Breast epithelium (tissue), 4 donors: ENCODE data around the gene BRINP3. TPM values are rescaled to one million over a fixed set of nuclear protein-coding genes. Genes with fewer than 3 reads are reported as not detected.

Experiments used
- DNase-seq, 2 donors: peaks; one replicate each; pipeline ENCODE4 v3.0.0-alpha.2; 2019; ENCODE audit warnings: low spot score in 2 of 2
- H3K27ac ChIP-seq, 2 donors: fragments of 200-600 bp; sonication (generic) in 1 of 2; one replicate each; pipeline ENCODE4 v1.5.1; 2016 to 2019; ENCODE audit warnings: mild to moderate bottlenecking in 1 of 2
- H3K27me3 ChIP-seq, 2 donors: fragments of 200-600 bp; sonication (generic) in 1 of 2; one replicate each; pipeline versions ENCODE4 v1.5.1 to v1.6.0; 2017 to 2019; ENCODE audit warnings: control low read depth in 1 of 2, mild to moderate bottlenecking in 1 of 2
- H3K36me3 ChIP-seq: fragments of 200-600 bp; one replicate; pipeline ENCODE4 v1.5.1; 2019
- H3K4me1 ChIP-seq, 2 donors: fragments of 200-600 bp; sonication (generic); one replicate each; pipeline ENCODE4 v1.5.1; 2016 to 2019; ENCODE audit warnings: control low read depth in 1 of 2
- H3K4me3 ChIP-seq, 3 donors: fragments of 200-600 bp; sonication (generic); 1 replicate in 2 of 3; 2 replicates in 1 of 3; pipeline ENCODE4 v1.5.1; 2016 to 2019; ENCODE audit warnings: mild to moderate bottlenecking in 3 of 3, moderate library complexity in 2 of 3
- H3K9me3 ChIP-seq, 2 donors: fragments of 200-600 bp; sonication (generic) in 1 of 2; one replicate each; pipeline ENCODE4 v1.5.1; 2016 to 2019; ENCODE audit warnings: control low read depth in 1 of 2
- CTCF ChIP-seq, 3 donors: fragments of 450-650 bp; IDR thresholded peaks; one replicate each; pipeline ENCODE4 v1.5.1; 2016 to 2017; ENCODE audit warnings: antibody characterized with exemption in 3 of 3, mild to moderate bottlenecking in 3 of 3, moderate library complexity in 3 of 3
- POLR2A ChIP-seq: fragments of 450-650 bp; IDR thresholded peaks from one replicate; pipeline ENCODE4 v1.6.1; 2016; ENCODE audit warnings: antibody characterized with exemption, mild to moderate bottlenecking, moderate library complexity
- POLR2AphosphoS5 ChIP-seq, 3 donors: sonication (generic); formaldehyde crosslinking; IDR thresholded peaks; one replicate each; pipeline ENCODE4 v1.6.1; 2017; ENCODE audit warnings: antibody characterized with exemption in 3 of 3
- intact Hi-C: fragments of 100-400 bp; cut with DNase I; formaldehyde crosslinking; loops from one replicate; pipeline ENCODE4 v1.15.1; 2023; ENCODE audit warnings: low total_unique reads
- total RNA-seq, 3 donors: library from RNA; depleted of rRNA; stranded (reverse); fragments of >200 nt; gene quantifications; one replicate each; pipeline ENCODE4 v1.1.0, GENCODE V29; 2016

BRINP3 gene
- total RNA-seq, 3 donors from 2014 or later: 0.29 to 3.6 TPM; not detected in 1

GRCh38 chr1:190250368-190250767 lies 227.3 kb downstream of the BRINP3 start:
- no peak for DNase-seq
- intact Hi-C loops: no loop called here
- Histone ChIP-seq H3K9me3 (no peaks in the 10 kb centered on the region), H3K4me1 (no peaks in the 10 kb centered on the region), H3K4me3 (no peak overlapping the region), H3K27me3 (no peaks in the 10 kb centered on the region), H3K27ac (no peak overlapping the region), H3K36me3 (no peaks in the 10 kb centered on the region)
- TF ChIP-seq POLR2AphosphoS5 (IDR thresholded peaks at IDR 0.05): no peak
- no peak for TF ChIP-seq POLR2A
- no peak for TF ChIP-seq CTCF (IDR thresholded peaks at IDR 0.05)

GRCh38 chr1:190244406-190244805 lies 233.3 kb downstream of the BRINP3 start:
- Histone ChIP-seq H3K27ac (no peak overlapping the region), H3K4me1 (no peaks in the 10 kb centered on the region), H3K27me3 (no peaks in the 10 kb centered on the region), H3K36me3 (no peaks in the 10 kb centered on the region), H3K9me3 (no peaks in the 10 kb centered on the region), H3K4me3 (no peak overlapping the region)
- TF ChIP-seq POLR2AphosphoS5 (IDR thresholded peaks at IDR 0.05) (no peak), CTCF (IDR thresholded peaks at IDR 0.05) (no peak), POLR2A (no peak)
- intact Hi-C loops: no loop called here
- DNase-seq: no peak

GRCh38 chr1:190243056-190243455 lies 234.6 kb downstream of the BRINP3 start:
- TF ChIP-seq CTCF (IDR thresholded peaks at IDR 0.05) (no peak), POLR2AphosphoS5 (IDR thresholded peaks at IDR 0.05) (no peak), POLR2A (no peak)

GRCh38 chr1:190226006-190226405 lies 251.7 kb downstream of the BRINP3 start:
- Histone ChIP-seq H3K27ac (no peak overlapping the region), H3K27me3 (no peaks in the 10 kb centered on the region), H3K4me1 (no peaks in the 10 kb centered on the region), H3K4me3 (no peak overlapping the region), H3K36me3 (no peaks in the 10 kb centered on the region), H3K9me3 (no peaks in the 10 kb centered on the region)
- no peak for TF ChIP-seq POLR2A
- TF ChIP-seq POLR2AphosphoS5 (IDR thresholded peaks at IDR 0.05): no peak
- no peak for TF ChIP-seq CTCF (IDR thresholded peaks at IDR 0.05)
- intact Hi-C loops: no loop called here
- DNase-seq: no peak

More at GRCh38 chr1:190243056-190243455, 234.6 kb downstream of the BRINP3 start:
- Histone ChIP-seq H3K4me3 (no peak overlapping the region), H3K27me3 (no peaks in the 10 kb centered on the region), H3K9me3 (no peaks in the 10 kb centered on the region), H3K27ac (no peak overlapping the region), H3K4me1 (no peaks in the 10 kb centered on the region), H3K36me3 (no peaks in the 10 kb centered on the region)
- no peak for DNase-seq
- intact Hi-C loops: no loop called here

GRCh38 chr1:190212450-190212849 lies 265.2 kb downstream of the BRINP3 start:
- intact Hi-C loops: no loop called here
- Histone ChIP-seq H3K36me3 (no peaks in the 10 kb centered on the region), H3K27me3 (no peaks in the 10 kb centered on the region), H3K4me1 (no peaks in the 10 kb centered on the region), H3K4me3 (no peak overlapping the region), H3K9me3 (no peaks in the 10 kb centered on the region), H3K27ac (no peak overlapping the region)
- TF ChIP-seq POLR2AphosphoS5 (IDR thresholded peaks at IDR 0.05): no peak
- no peak for TF ChIP-seq CTCF (IDR thresholded peaks at IDR 0.05)
- TF ChIP-seq POLR2A: no peak
- DNase-seq: no peak
